Activated CD4-positive, alpha-beta T cell treated with anti-CD3 and anti-CD28 coated beads, Interleukin-2, amount 10 ng/mL, durations not matched to agents 7 days and 5 days (primary cell): ENCODE data around the gene FRMD7. TPM values are rescaled to one million over a fixed set of nuclear protein-coding genes. Genes with fewer than 3 reads are reported as not detected.
"Not testable (repeated sequence)": the region's sequence is repeated elsewhere in the genome, so short reads cannot be mapped to it uniquely, and the experiment has no call there.

Experiments used
- CTCF ChIA-PET: fragments of 350-600 bp; sonication (Branson Sonifier 250); formaldehyde crosslinking; loops from one replicate; lab custom pipeline; 2021; ENCODE audit warnings: antibody characterized with exemption; lab: Charles Lee
- POLR2A ChIA-PET: fragments of 350-600 bp; sonication (Branson Sonifier 250); formaldehyde crosslinking; loops from one replicate; lab custom pipeline; 2021; ENCODE audit warnings: antibody characterized with exemption; lab: Charles Lee
- DNase-seq: peaks from one replicate; pipeline ENCODE4 v3.0.0-alpha.2; 2020
- H3K27ac Mint-ChIP-seq: one replicate; pipeline ENCODE4 v1.8.0; 2021; ENCODE audit warnings: mild to moderate bottlenecking, moderate library complexity, mixed read lengths
- H3K27me3 Mint-ChIP-seq: one replicate; pipeline ENCODE4 v1.8.0; 2021; ENCODE audit warnings: mixed read lengths
- H3K36me3 Mint-ChIP-seq: one replicate; pipeline ENCODE4 v1.8.0; 2021; ENCODE audit warnings: low read depth, mixed read lengths
- H3K4me1 Mint-ChIP-seq: one replicate; pipeline ENCODE4 v1.8.0; 2021; ENCODE audit warnings: mixed read lengths
- H3K4me3 Mint-ChIP-seq: one replicate; pipeline ENCODE4 v1.8.0; 2021; ENCODE audit warnings: mild to moderate bottlenecking, moderate library complexity, mixed read lengths
- H3K9me3 Mint-ChIP-seq: one replicate; pipeline ENCODE4 v1.8.0; 2021; ENCODE audit warnings: mixed read lengths
- total RNA-seq, 2 experiments: library from RNA; stranded (reverse); gene quantifications; one replicate each; pipeline ENCODE4 v1.2.3, GENCODE V29; 2021

The FRMD7 gene
- total RNA-seq, 2 experiments from 2014 or later, result not detected

DNA sequence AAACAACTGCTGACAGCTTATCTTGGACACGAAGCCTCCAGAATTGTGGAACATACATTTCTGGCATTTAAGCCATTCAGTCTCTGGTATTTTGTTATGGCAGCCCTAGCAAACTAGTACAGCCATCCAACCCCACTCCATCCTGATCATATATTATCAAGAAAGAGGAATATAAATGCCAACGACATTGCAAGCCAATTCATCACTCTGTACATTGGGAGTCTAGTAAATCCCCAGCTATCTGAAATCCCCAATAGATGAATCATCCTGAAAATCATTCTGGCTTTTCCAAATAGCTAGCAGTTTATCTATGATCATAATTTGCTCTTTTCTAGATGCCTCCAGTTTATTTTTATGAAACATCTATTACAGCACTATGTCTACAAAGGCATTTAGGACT lies 41.1 kb downstream of the FRMD7 start:
- H3K4me3 Mint-ChIP-seq, result no peak overlapping the region
- ChIA-PET CTCF (no interaction called here), POLR2A (no interaction called here)
- DNase-seq, result no peak
- no peaks in the 10 kb centered on the region for H3K36me3 Mint-ChIP-seq
- peaks cover 3% of the 10 kb centered on the region for H3K27me3 Mint-ChIP-seq
- no peak overlapping the region for H3K27ac Mint-ChIP-seq
- H3K9me3 Mint-ChIP-seq, result no peaks in the 10 kb centered on the region
- H3K4me1 Mint-ChIP-seq, result peaks cover 12% of the 10 kb centered on the region

- H3K4me1 Mint-ChIP-seq, result peaks cover 7% of the 10 kb centered on the region
- no peaks in the 10 kb centered on the region for H3K9me3 Mint-ChIP-seq
- peaks cover 3% of the 10 kb centered on the region for H3K27me3 Mint-ChIP-seq
- ChIA-PET POLR2A (no interaction called here), CTCF (no interaction called here)
- no peak overlapping the region for H3K27ac Mint-ChIP-seq
- DNase-seq, result no peak
- H3K4me3 Mint-ChIP-seq, result no peak overlapping the region
- H3K36me3 Mint-ChIP-seq, result no peaks in the 10 kb centered on the region
These were observed 42.0 kb downstream of the FRMD7 start for GRCh38 chrX:132085786-132086185.

GRCh38 chrX:132077912-132078311 lies 49.9 kb downstream of the FRMD7 start:
- Mint-ChIP-seq H3K27ac (no peak overlapping the region), H3K36me3 (no peaks in the 10 kb centered on the region), H3K4me3 (no peak overlapping the region), H3K9me3 (no peaks in the 10 kb centered on the region), H3K27me3 (no peaks in the 10 kb centered on the region), H3K4me1 (no peaks in the 10 kb centered on the region)
- CTCF ChIA-PET, result no interaction called here
- DNase-seq, result no peak
- POLR2A ChIA-PET, result no interaction called here

DNA sequence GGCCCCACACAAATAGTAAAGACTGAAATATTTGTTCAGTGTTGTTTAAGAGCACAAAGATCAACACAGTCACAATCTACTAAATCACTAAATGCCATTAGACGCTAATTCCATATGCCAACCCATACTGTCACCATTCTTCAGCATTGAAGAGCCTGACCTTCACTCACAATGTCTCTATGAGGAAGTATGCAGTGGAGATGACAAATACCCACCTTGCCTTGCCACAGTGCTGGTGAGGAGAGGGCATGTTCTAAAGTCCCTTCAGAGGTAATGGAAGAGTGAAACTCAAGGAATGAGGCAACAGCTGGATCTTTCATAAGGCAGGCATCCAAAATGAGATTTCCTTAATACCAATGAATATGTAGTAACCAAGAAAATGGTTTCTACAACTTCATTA lies 50.4 kb downstream of the FRMD7 start:
- Mint-ChIP-seq H3K4me3 (no peak overlapping the region), H3K27me3 (no peaks in the 10 kb centered on the region), H3K9me3 (no peaks in the 10 kb centered on the region), H3K27ac (no peak overlapping the region), H3K4me1 (no peaks in the 10 kb centered on the region), H3K36me3 (peaks cover 1% of the 10 kb centered on the region)
- ChIA-PET CTCF (no interaction called here), POLR2A (no interaction called here)
- DNase-seq, result no peak

- H3K27me3 Mint-ChIP-seq, result no peaks in the 10 kb centered on the region
- peaks cover 11% of the 10 kb centered on the region for H3K36me3 Mint-ChIP-seq
- ChIA-PET CTCF (interaction anchor here (0.5 to 1.2 kb wide), 5 partner anchors 16 to 1444 kb away, joined by 3 to 5 read pairs (median 3); no protein-coding TSS in a partner anchor), POLR2A (interaction anchor here (0.7 kb wide), 1 partner anchor 560 kb away, joined by 3 read pairs; no protein-coding TSS in a partner anchor)
- H3K9me3 Mint-ChIP-seq, result no peaks in the 10 kb centered on the region
- H3K27ac Mint-ChIP-seq, result no peak overlapping the region
- no peak overlapping the region for H3K4me3 Mint-ChIP-seq
- H3K4me1 Mint-ChIP-seq, result no peaks in the 10 kb centered on the region
- DNase-seq, result no peak
These were observed 56.6 kb downstream of the FRMD7 start for GRCh38 chrX:132071254-132071653.

GRCh38 chrX:132068405-132068804 lies 59.4 kb downstream of the FRMD7 start:
- no peak overlapping the region for H3K4me3 Mint-ChIP-seq
- H3K27me3 Mint-ChIP-seq, result no peaks in the 10 kb centered on the region
- CTCF ChIA-PET, result no interaction called here
- DNase-seq, result no peak
- no peaks in the 10 kb centered on the region for H3K4me1 Mint-ChIP-seq
- H3K36me3 Mint-ChIP-seq, result peaks cover 11% of the 10 kb centered on the region
- H3K9me3 Mint-ChIP-seq, result no peaks in the 10 kb centered on the region
- H3K27ac Mint-ChIP-seq, result no peak overlapping the region
- POLR2A ChIA-PET, result no interaction called here

GRCh38 chrX:132063862-132064261 lies 64.0 kb downstream of the FRMD7 start:
- no peak for DNase-seq

GRCh38 chrX:132063334-132063733 lies 64.5 kb downstream of the FRMD7 start:
- H3K27ac Mint-ChIP-seq, result no peak overlapping the region
- H3K27me3 Mint-ChIP-seq, result no peaks in the 10 kb centered on the region
- no peaks in the 10 kb centered on the region for H3K4me1 Mint-ChIP-seq
- CTCF ChIA-PET, result interaction anchor here (0.8 kb wide), 1 partner anchor 8 kb away, joined by 3 read pairs; no protein-coding TSS in a partner anchor
- H3K9me3 Mint-ChIP-seq, result no peaks in the 10 kb centered on the region
- no peak overlapping the region for H3K4me3 Mint-ChIP-seq
- H3K36me3 Mint-ChIP-seq, result peaks cover 6% of the 10 kb centered on the region
- DNase-seq, result no peak
- POLR2A ChIA-PET, result no interaction called here

More at GRCh38 chrX:132063862-132064261, 64.0 kb downstream of the FRMD7 start:
- POLR2A ChIA-PET, result no interaction called here
- CTCF ChIA-PET, result interaction anchor here (0.8 kb wide), 1 partner anchor 8 kb away, joined by 3 read pairs; no protein-coding TSS in a partner anchor
- no peaks in the 10 kb centered on the region for H3K27me3 Mint-ChIP-seq
- no peak overlapping the region for H3K27ac Mint-ChIP-seq
- no peaks in the 10 kb centered on the region for H3K4me1 Mint-ChIP-seq
- H3K36me3 Mint-ChIP-seq, result peaks cover 9% of the 10 kb centered on the region
- no peaks in the 10 kb centered on the region for H3K9me3 Mint-ChIP-seq
- H3K4me3 Mint-ChIP-seq, result no peak overlapping the region

- no peaks in the 10 kb centered on the region for H3K9me3 Mint-ChIP-seq
- ChIA-PET CTCF (no interaction called here), POLR2A (no interaction called here)
- no peak overlapping the region for H3K27ac Mint-ChIP-seq
- H3K4me3 Mint-ChIP-seq, result no peak overlapping the region
- H3K4me1 Mint-ChIP-seq, result peaks cover 4% of the 10 kb centered on the region
- peaks cover 10% of the 10 kb centered on the region for H3K36me3 Mint-ChIP-seq
- no peak for DNase-seq
- H3K27me3 Mint-ChIP-seq, result no peaks in the 10 kb centered on the region
These were observed 67.8 kb downstream of the FRMD7 start for GRCh38 chrX:132059973-132060540.

- CTCF ChIA-PET, result interaction anchor here (0.8 kb wide), 1 partner anchor 11 kb away, joined by 3 read pairs; no protein-coding TSS in a partner anchor
- H3K4me1 Mint-ChIP-seq, result peaks cover 4% of the 10 kb centered on the region
These were observed 68.8 kb downstream of the FRMD7 start for GRCh38 chrX:132058975-132059374.

DNA sequence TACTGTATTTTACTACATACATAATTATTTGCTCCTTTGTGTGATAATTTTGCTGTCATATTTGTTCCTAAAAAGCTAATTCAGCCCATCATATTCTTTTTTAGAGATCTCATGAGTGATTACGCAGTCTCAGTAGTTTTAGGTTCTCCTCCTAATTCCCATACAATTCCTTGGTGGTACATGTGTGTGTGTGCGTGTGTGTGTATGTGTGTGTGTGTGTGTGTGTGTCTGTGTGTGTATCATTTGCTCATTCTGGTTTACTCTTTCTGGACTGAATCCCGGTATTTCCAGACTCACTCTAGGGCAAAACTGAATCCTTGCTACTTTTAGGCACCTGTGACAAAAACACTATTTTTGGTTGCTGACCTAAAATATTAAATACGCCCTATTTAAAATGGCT lies 69.8 kb downstream of the FRMD7 start:
- ChIA-PET CTCF (interaction anchor here (0.7 kb wide), 1 partner anchor 166 kb away, joined by 3 read pairs; no protein-coding TSS in a partner anchor), POLR2A (no interaction called here)
- no peaks in the 10 kb centered on the region for H3K9me3 Mint-ChIP-seq
- no peak overlapping the region for H3K4me3 Mint-ChIP-seq
- H3K36me3 Mint-ChIP-seq, result peaks cover 8% of the 10 kb centered on the region
- no peak overlapping the region for H3K27ac Mint-ChIP-seq
- no peak for DNase-seq
- no peaks in the 10 kb centered on the region for H3K27me3 Mint-ChIP-seq
- H3K4me1 Mint-ChIP-seq, result peaks cover 4% of the 10 kb centered on the region

More at GRCh38 chrX:132058975-132059374, 68.8 kb downstream of the FRMD7 start:
- H3K9me3 Mint-ChIP-seq, result no peaks in the 10 kb centered on the region
- DNase-seq, result no peak
- POLR2A ChIA-PET, result no interaction called here
- H3K36me3 Mint-ChIP-seq, result peaks cover 10% of the 10 kb centered on the region
- H3K27ac Mint-ChIP-seq, result no peak overlapping the region
- H3K4me3 Mint-ChIP-seq, result no peak overlapping the region
- no peaks in the 10 kb centered on the region for H3K27me3 Mint-ChIP-seq

DNA sequence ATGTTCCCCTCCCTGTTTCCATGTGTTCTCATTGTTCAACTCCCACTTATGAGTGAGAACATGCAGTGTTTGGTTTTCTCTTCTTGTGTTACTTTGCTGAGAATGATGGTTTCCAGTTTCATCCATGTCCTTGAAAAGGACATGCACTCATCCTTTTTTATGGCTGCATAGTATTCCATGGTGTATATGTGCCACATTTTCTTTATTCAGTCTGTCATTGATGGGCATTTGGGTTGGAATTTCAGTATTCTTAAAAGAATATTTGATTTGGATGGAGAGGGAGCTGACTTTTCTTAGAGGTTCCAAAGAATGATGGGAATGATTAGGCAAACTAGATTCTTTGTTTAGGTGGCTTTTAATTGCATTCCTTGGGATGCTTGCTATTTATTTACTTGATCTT lies 76.0 kb downstream of the FRMD7 start:
- H3K27ac Mint-ChIP-seq, DNase-seq, CTCF ChIA-PET, H3K9me3 Mint-ChIP-seq, POLR2A ChIA-PET, H3K4me3 Mint-ChIP-seq, H3K4me1 Mint-ChIP-seq, H3K27me3 Mint-ChIP-seq: not testable (repeated sequence)
- peaks cover 19% of the 10 kb centered on the region for H3K36me3 Mint-ChIP-seq

- H3K4me3 Mint-ChIP-seq, result no peak overlapping the region
- peaks cover 10% of the 10 kb centered on the region for H3K36me3 Mint-ChIP-seq
- no peak overlapping the region for H3K27ac Mint-ChIP-seq
- H3K4me1 Mint-ChIP-seq, result peaks cover 5% of the 10 kb centered on the region
- DNase-seq, result no peak
- no peaks in the 10 kb centered on the region for H3K27me3 Mint-ChIP-seq
- POLR2A ChIA-PET, result no interaction called here
- CTCF ChIA-PET, result no interaction called here
- H3K9me3 Mint-ChIP-seq, result no peaks in the 10 kb centered on the region
These were observed 81.3 kb downstream of the FRMD7 start for GRCh38 chrX:132046533-132046932.
